HL-60 (cell line): Measurements from ENCODE around the gene COL6A2.

Experiments
- DNase-seq, 2 experiments: peaks; one replicate each; pipeline ENCODE4 v3.0.0-alpha.2; 2010 to 2020; ENCODE audit warnings: low read depth in 1 of 2, low spot score in 1 of 2
- H3K27ac ChIP-seq: fragments of 250-450 bp; sonication (Bioruptor Pico); replicated peaks from 2 replicates; pipeline ENCODE4 v1.5.1; 2020; ENCODE audit warnings: mild to moderate bottlenecking, moderate library complexity
- H3K27me3 ChIP-seq: fragments of 250-450 bp; sonication (Bioruptor Pico); 2 replicates; pipeline ENCODE4 v1.5.1; 2021; ENCODE audit warnings: mild to moderate bottlenecking, moderate library complexity; ENCODE audit not compliant: insufficient read depth, poor library complexity, severe bottlenecking
- H3K4me3 ChIP-seq: replicated peaks from 2 replicates; pipeline ENCODE4 v1.5.1; 2011; ENCODE audit warnings: mild to moderate bottlenecking, control low read depth, low read length; ENCODE audit not compliant: insufficient read depth
- CTCF ChIP-seq: IDR thresholded peaks from one replicate; pipeline ENCODE4 v1.5.1; 2011; ENCODE audit warnings: low read length, control low read depth, inconsistent platforms; ENCODE audit not compliant: insufficient read depth
- GABPA ChIP-seq: IDR thresholded peaks from 2 replicates; pipeline ENCODE4 v1.6.1; 2012; ENCODE audit warnings: low read depth
- POLR2AphosphoS5 ChIP-seq: IDR thresholded peaks from 2 replicates; pipeline ENCODE4 v1.6.1; 2012; ENCODE audit warnings: low read depth
- REST ChIP-seq: IDR thresholded peaks from 2 replicates; pipeline ENCODE4 v1.6.1; 2012; ENCODE audit warnings: low read depth; ENCODE audit not compliant: insufficient replicate concordance
- SPI1 ChIP-seq: IDR thresholded peaks from 2 replicates; pipeline ENCODE4 v1.6.1; 2012; ENCODE audit warnings: low read depth, mild to moderate bottlenecking, borderline replicate concordance
- long read RNA-seq: library from polyadenylated mRNA; unstranded; transcript quantifications from one replicate; pipeline ENCODE4 v2.0.0, GENCODE V29; 2020

Gene COL6A2
- long read RNA-seq, result 0 reads

GRCh38 chr21:46097336-46098293 lies at the start of gene COL6A2:
Gene COL6A2 (plus strand): TSS chr21:46098112.
- Histone ChIP-seq H3K27me3 (peaks cover 23% of the 10 kb centered on the region), H3K27ac (no peak within 1 kb of the TSS), H3K4me3 (no peak within 1 kb of the TSS)
- TF ChIP-seq REST, result no peak
- no peak for TF ChIP-seq POLR2AphosphoS5
- TF ChIP-seq GABPA, result no peak
- no peak for TF ChIP-seq SPI1
- TF ChIP-seq CTCF, result no peak
- DNase-seq, result no peak

GRCh38 chr21:46048926-46049889 lies 48.7 kb upstream of the COL6A2 start:
- Histone ChIP-seq H3K4me3 (no peak overlapping the region), H3K27ac (no peak overlapping the region), H3K27me3 (no peaks in the 10 kb centered on the region)
- DNase-seq, result no peak
- no peak for TF ChIP-seq POLR2AphosphoS5
- TF ChIP-seq GABPA, result no peak
- TF ChIP-seq CTCF, result no peak
- no peak for TF ChIP-seq SPI1
- no peak for TF ChIP-seq REST

- Histone ChIP-seq H3K27ac (no peak overlapping the region), H3K4me3 (no peak overlapping the region), H3K27me3 (no peaks in the 10 kb centered on the region)
- TF ChIP-seq POLR2AphosphoS5 (no peak), GABPA (no peak), SPI1 (no peak), CTCF (no peak), REST (no peak)
- DNase-seq, result no peak
These were observed 47.8 kb upstream of the COL6A2 start for GRCh38 chr21:46049890-46050667.
